BE2C (cell line): ENCODE measurements around the gene HAUS3.
A peak's percentile ranks its signal among the peaks of the same experiment; 100 is the strongest.

Source experiments
- DNase-seq: peaks from one replicate; pipeline ENCODE4 v3.0.0-alpha.2; 2020
- H3K27me3 ChIP-seq: fragments of 250-450 bp; sonication (Bioruptor Pico); 2 replicates; pipeline ENCODE4 v1.5.1; 2020; ENCODE audit warnings: mild to moderate bottlenecking
- H3K36me3 ChIP-seq: fragments of 250-450 bp; sonication (Bioruptor Pico); 2 replicates; pipeline ENCODE4 v1.5.1; 2020; ENCODE audit warnings: mild to moderate bottlenecking
- H3K4me1 ChIP-seq: fragments of 250-450 bp; sonication (Bioruptor Pico); 2 replicates; pipeline ENCODE4 v1.5.1; 2020
- H3K4me3 ChIP-seq: 2 replicates; pipeline ENCODE4 v1.5.1; 2011; ENCODE audit warnings: low read depth, low read length
- H3K9me3 ChIP-seq: fragments of 250-450 bp; sonication (Bioruptor Pico); 2 replicates; pipeline ENCODE4 v1.5.1; 2020
- TF ChIP-seq, protein P1 (sequence below): IDR thresholded peaks from 2 replicates; pipeline ENCODE4 v1.5.1; 2012; ENCODE audit warnings: mild to moderate bottlenecking, low read depth, low read length

HAUS3 gene

DNA sequence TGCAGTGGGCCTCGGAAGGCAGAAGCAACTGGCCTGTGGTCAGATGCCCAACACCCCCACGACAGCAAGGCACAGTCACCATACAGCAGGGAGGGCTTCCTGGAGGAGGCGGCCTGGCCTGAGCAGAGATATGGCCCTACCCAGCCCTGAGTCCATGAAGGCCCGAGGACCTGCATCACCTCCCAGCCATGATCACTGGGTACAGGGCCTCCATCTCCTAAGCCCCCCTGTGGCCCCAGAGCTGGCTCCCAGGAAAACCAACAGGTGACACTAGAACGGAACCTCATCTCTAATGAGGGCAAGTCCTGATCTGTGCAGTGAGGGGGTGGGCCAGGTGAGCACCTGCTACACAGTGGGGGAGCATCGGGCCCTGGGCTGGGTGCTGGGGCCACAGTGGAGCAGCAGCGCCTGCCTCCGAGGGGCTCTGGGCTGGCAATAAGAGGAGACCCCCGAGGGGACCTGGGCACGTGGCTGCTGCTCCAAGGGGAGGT is 46.2 kb upstream of the HAUS3 start:
- H3K4me1 ChIP-seq, result peaks cover 18% of the 10 kb centered on the region
- TF ChIP-seq, protein P1, sequence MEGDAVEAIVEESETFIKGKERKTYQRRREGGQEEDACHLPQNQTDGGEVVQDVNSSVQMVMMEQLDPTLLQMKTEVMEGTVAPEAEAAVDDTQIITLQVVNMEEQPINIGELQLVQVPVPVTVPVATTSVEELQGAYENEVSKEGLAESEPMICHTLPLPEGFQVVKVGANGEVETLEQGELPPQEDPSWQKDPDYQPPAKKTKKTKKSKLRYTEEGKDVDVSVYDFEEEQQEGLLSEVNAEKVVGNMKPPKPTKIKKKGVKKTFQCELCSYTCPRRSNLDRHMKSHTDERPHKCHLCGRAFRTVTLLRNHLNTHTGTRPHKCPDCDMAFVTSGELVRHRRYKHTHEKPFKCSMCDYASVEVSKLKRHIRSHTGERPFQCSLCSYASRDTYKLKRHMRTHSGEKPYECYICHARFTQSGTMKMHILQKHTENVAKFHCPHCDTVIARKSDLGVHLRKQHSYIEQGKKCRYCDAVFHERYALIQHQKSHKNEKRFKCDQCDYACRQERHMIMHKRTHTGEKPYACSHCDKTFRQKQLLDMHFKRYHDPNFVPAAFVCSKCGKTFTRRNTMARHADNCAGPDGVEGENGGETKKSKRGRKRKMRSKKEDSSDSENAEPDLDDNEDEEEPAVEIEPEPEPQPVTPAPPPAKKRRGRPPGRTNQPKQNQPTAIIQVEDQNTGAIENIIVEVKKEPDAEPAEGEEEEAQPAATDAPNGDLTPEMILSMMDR, result no peak
- H3K27me3 ChIP-seq, result 0 out of 2 replicates have a peak, but pooled peaks cover 2% of the 10 kb centered on the region

DNA sequence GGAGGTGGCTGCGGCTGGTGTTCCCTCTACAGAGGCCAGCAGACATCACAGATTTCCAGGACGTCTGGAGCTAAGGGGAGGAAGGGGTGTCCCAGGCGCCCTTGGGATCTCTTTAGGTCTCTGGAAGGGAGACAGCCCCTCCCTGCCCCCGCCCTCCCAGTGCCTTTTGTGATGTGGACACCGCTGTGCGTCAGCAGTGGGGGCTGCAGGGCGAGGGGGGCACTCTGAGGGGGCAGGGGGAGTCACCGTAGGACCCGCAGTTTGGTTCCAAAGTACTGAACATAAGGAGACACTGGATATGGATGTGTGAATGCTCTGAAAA is 45.6 kb upstream of the HAUS3 start:
- Histone ChIP-seq H3K4me1 (peaks cover 15% of the 10 kb centered on the region), H3K27me3 (0 out of 2 replicates have a peak, but pooled peaks cover 2% of the 10 kb centered on the region), H3K36me3 (no peaks in the 10 kb centered on the region), H3K9me3 (no peaks in the 10 kb centered on the region), H3K4me3 (no peak overlapping the region)
- TF ChIP-seq, protein P1, result no peak
- DNase-seq, result peak; percentile 4

More for the DNA sequence above, 46.2 kb upstream of the HAUS3 start:
- no peak for DNase-seq
- Histone ChIP-seq H3K36me3 (no peaks in the 10 kb centered on the region), H3K4me3 (no peak overlapping the region), H3K9me3 (no peaks in the 10 kb centered on the region)

DNA sequence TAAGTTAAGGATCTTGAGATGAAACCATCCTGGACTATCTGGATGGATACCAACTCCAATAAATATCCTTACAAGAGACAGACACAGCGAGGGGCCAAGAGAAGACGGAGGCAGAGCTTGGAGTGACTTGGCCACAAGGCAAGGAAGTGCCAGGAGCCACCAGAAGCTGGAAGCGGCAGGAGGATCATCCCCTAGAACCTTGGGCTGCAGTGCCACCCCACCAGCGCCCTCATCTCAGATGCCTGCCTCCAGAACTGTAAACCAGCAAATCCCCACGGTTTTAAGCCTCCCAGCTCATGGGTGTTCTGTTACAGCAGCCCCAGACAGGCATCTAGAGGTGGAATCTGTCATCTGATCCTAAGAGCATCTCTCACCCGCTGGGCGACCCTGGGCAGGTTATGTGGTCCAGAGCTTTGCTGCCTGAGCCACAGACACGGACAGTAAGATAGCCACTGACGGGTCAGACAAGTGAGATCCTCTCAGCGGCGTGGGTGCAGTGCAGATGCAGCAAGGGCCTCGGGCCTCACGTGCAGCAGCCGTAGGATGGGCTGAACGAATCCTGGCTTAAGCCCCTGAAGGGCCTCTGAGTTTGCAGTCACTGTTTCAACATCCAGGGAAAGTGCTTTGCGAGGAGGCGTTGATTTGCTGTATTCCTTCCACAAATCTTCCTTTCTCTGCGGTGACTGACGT is 45.1 kb upstream of the HAUS3 start:
- H3K4me1 ChIP-seq, result peaks cover 10% of the 10 kb centered on the region
- no peaks in the 10 kb centered on the region for H3K36me3 ChIP-seq
- peak; percentile 11 for DNase-seq
- no peaks in the 10 kb centered on the region for H3K9me3 ChIP-seq
- TF ChIP-seq, protein P1, result no peak
- no peak overlapping the region for H3K4me3 ChIP-seq
- no peaks in the 10 kb centered on the region for H3K27me3 ChIP-seq

DNA sequence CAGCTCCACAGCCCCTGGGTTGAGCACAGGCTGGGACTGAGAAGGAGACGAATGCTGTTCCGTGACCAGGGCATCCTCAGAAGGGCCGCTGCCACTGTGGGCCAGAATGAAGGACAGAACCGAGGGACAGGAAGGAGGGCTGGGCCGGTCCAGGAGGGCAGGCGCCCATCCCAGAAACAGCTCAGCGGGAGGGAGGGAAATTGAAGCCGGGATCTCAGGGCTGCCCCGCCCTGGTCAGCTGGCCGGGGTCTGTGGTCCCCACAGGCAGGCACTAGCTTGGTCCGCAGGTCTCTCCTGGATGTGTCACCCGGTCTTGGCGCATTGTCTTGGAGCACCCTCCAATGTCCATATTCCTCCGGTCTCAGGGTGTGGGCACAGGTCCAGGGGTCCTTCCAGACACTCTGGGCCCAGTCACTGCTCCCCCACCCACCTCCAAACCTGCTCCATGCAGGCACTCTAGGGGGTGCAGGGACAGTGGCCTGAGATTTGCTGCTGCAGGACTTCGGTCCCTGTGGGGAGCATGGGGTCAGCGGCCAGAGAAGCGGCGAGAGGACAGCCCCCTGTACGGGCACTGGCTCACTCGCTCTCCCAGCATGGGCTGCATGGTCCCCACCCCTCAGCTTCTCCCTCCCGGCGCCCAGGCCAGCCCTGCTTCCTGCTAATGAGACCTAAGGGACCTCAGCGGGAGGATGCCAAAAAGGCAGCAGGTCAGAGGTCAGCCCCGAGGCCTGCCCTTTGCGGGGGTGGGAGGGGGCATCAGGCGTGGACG is 43.9 kb upstream of the HAUS3 start:
- no peak overlapping the region for H3K4me3 ChIP-seq
- TF ChIP-seq, protein P1, result no peak

DNA sequence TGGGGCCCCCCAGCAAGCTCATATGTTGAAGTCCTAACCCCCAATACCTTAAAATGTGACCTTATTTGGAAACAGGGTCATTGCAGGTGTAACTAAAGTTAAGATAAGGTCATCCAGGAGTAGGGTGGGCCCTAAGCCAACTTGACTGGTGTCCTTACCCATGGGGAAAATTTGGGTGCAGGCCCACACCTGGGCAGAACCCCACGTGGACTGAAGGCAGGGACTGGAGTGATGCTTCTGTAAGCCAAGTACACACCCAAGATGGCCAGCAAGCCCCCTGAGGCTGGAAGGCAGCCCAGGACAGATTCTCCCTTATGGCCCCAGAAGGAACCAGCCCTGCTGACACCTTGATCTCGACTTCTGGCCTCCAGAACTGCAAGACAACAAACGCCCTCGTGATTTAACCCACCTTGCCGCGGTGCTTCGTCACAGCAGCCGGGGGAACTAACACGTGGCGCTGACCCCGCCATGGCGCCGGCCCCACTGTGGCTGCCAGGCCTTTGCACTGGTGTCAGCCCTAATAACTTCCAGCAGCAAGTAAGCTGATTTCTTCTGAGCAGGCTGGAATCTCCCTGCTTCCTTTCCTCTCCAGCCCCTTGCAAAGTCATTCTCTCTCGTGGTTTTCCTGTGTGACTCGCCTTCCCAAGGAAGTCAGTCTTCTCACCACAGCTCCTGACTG is 43.2 kb upstream of the HAUS3 start:
- Histone ChIP-seq H3K27me3 (no peaks in the 10 kb centered on the region), H3K4me1 (peaks cover under 1% of the 10 kb centered on the region; the same call in 1 of the 2 replicates), H3K9me3 (no peaks in the 10 kb centered on the region), H3K4me3 (no peak overlapping the region), H3K36me3 (no peaks in the 10 kb centered on the region)
- DNase-seq, result peak; percentile 4
- TF ChIP-seq, protein P1, result no peak

More for the DNA sequence above, 43.9 kb upstream of the HAUS3 start:
- Histone ChIP-seq H3K27me3 (no peaks in the 10 kb centered on the region), H3K9me3 (no peaks in the 10 kb centered on the region), H3K4me1 (peaks cover 2% of the 10 kb centered on the region; the same call in 1 of the 2 replicates), H3K36me3 (no peaks in the 10 kb centered on the region)
- peak; percentile 8 for DNase-seq
